NCI-H2029 treated with DMSO at 0.1 percent for 48 hours (cell line): ENCODE data around the gene MAGEB3.

ENCODE experiments used
- DNase-seq: peaks from one replicate; lab custom pipeline; 2025; lab: John Stamatoyannopoulos, UW

Gene MAGEB3

DNA sequence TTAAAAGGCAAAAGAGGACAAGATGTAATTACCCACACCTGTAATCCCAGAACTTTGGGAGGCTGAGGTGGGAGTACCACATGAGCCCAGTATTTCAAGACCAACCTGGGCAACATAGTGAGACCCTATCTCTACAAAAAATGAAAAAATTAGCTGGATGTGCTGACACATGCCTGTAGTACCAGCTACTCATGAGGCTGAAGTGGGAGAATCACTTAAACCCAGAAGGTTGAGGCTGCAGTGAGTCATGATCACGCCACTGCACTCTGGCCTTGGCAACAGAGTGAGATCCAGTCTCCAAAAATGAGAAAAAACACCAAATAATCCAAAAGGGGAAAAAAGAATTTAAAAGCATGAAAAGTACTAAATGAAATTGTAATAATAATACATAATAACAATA lies 47.9 kb downstream of the MAGEB3 start:
- no peak for DNase-seq

- no peak for DNase-seq
Measured at GRCh38 chrX:30280428-30280827, 50.0 kb downstream of the MAGEB3 start.

DNA sequence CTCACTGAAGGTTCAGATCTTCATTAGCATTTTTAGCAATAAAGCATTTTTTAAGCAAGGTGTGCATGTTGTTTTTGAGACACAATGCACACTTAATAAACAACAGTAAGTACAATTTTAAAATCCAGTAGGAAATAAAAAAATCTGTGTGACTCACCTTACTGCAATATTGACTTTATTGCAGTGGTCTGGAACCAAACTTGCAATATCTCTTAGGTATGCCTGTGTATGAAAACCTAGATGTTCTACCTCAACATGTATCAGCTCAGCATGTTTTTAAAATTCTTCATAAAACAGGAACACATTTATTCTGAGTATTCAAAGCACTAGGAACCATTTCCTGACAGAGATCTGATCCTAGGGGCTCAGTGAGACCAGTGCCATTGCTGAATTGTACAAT lies 52.1 kb downstream of the MAGEB3 start:
- DNase-seq = no peak

- no peak for DNase-seq
Measured at GRCh38 chrX:30283456-30284200, 53.2 kb downstream of the MAGEB3 start.
